GM11168 (cell line): ENCODE measurements around the gene HMGA1.
"Not testable (repeated sequence)": the region's sequence is repeated elsewhere in the genome, so short reads cannot be mapped to it uniquely, and the experiment has no call there.

Experiments used
- in situ Hi-C: fragments of 300-500 bp; cut with MboI; formaldehyde crosslinking; loops from one replicate; pipeline ENCODE4 v1.12.0; 2022; ENCODE audit warnings: low sequenced_read_pairs; ENCODE audit not compliant: unreplicated experiment

Gene HMGA1

DNA sequence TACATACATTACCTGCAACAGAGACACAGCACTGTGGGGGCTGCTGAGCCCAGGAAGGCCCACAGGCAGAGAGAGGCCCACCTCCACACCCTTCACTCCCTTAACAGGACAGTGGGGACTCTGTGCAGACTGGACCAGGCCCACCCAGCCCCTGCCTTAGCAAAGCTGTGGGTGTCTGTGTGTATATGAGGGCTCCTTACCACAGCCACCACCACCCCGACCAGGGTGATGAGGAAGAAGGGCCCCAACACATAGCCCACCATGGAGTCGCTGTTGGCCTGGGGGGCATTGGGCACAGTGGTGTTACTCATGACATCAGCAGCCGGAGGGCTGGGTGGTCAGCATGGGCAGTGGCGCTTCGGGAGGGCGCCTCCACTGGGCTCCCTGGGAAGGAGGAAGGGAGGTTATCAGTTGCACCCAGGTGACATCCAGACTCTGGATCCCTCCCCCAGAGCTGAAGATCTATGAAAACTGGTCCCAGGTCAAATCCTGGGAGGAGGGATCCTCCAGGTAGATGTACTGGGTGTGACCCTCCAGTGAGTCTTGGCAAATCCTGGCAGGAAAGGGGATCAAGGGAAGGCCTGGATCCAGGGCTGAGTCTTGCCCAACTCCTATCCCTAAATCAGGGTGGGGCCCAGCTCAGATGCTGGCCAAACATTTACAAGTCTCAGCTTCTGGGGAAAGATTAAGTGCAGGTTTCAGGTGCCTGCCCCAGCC lies 11.0 kb downstream of the HMGA1 start:
- in situ Hi-C loops, result loop anchor here (25.0 kb wide), 1 partner anchor 365 kb away; no protein-coding TSS in a partner anchor

DNA sequence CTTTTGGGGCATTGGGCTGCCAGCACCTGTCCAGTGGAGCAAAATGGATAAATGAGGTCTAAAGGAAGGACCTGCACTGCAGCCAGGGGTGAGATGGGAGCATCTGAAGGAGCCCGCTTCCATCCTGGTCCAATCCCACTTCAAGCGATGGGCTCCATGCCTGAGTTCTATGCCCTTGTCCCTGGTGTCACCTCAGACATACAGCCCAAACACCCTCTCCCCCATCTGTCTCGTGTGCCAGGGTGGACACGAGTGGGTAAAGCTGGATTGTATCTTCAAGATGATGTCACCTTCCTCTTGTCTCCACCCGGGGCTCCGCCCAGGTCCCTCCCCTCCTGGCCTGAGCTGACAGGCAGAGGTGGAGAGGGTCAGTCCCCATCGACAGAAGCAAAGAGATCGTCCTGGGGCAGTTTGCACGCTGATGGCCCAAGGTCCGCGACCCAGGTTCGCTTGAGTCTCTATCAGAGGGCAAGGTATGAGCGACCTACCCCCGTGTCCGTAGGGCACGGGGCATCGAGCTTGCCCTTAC lies 11.6 kb downstream of the HMGA1 start:
- in situ Hi-C loops, result loop anchor here (25.0 kb wide), 1 partner anchor 364 kb away; no protein-coding TSS in a partner anchor

DNA sequence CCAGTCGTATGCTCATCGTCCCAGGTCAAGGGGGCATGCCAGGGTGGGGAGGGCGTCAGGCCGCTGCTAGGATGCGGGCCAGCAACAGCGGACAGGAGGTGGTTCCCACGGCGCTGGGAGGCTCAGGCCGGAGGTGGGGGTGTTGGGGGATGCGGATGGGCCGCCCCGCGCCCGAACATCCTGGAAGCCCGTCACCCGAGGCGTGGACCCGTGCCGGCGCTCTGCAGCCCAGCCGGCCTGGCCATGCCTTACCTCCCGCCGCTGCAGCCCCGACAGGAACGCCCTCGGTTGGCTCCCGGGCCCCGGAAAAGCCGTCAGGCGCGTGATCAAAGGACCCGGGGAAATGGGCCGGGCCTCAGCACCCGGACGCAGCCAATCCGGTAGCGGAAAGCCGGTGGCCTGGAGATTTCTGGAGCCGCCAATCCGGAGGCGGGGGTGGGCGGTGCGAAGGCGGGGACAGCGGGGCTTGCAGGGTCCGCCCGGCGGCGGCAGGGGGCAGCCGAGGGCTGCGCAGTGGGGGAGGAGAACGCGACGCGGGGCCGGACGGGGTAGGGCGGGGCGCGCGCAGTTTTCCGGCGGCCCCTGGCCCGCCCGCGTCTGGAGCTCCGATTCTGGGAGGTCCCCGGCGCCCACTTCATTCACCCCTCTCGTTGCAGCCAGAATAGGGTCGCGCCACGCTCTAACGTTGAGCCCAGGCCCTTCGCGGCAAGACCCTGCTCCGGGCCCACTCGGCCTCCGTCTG lies 12.2 kb downstream of the HMGA1 start, which contains the start of gene SMIM29:
Gene SMIM29, minus strand, starts transcription at position 280 of the 742 bp plus-strand sequence. CDS start 1,215 bp downstream, outside the sequence.
- in situ Hi-C loops, result loop anchor here (25.0 kb wide), 1 partner anchor 363 kb away; no protein-coding TSS in a partner anchor

GRCh38 chr6:34249469-34250261 lies 13.0 kb downstream of the HMGA1 start:
- in situ Hi-C loops, result loop anchor here (25.0 kb wide), 1 partner anchor 363 kb away; no protein-coding TSS in a partner anchor

DNA sequence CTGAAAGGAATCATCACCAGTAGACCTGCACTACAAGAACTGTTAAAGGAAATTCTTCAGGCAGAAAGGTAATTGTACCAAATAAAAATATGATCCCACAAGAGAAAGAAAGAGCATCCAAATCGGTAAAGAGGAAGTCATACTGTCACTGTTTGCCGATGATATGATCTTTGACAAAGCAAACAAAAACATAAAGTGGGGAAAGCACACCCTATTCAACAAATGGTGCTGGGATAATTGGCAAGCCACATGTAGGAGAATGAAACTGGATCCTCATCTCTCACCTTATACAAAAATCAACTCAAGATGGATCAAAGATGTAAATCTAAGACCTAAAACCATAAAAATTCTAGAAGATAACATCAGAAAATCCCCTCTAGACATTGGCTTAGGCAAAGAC lies 15.7 kb downstream of the HMGA1 start:
- in situ Hi-C loops, result not testable (repeated sequence)

DNA sequence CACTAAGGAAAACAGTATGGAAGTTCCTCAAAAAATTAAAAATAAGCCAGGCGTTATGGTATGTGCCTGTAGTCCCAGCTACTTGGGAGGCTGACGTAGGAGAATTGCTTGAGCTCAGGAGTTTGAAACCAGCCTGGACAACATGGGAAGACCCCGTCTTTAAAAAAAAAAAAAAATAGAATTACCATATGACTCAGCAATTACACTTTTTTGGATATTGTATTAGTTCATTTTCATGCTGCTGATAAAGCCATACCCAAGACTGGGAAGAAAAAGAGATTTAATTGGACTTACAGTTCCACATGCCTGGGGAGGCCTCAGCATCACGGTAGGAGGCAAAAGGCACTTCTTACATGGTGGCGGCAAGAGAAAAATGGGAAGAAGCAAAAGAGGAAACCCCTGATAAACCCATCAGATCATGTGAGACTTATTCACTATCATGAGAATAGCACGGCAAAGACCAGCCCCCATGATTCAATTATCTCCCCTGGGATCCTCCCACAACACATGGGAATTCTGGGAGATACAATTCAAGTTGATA lies 22.9 kb downstream of the HMGA1 start:
- in situ Hi-C loops, result no loop called here

GRCh38 chr6:34260576-34261267 lies 24.0 kb downstream of the HMGA1 start:
- in situ Hi-C loops, result no loop called here

- in situ Hi-C loops, result not testable (repeated sequence)
These were observed 26.8 kb downstream of the HMGA1 start for GRCh38 chr6:34263484-34263883.

GRCh38 chr6:34267746-34268145 lies 31.1 kb downstream of the HMGA1 start:
- in situ Hi-C loops, result no loop called here

DNA sequence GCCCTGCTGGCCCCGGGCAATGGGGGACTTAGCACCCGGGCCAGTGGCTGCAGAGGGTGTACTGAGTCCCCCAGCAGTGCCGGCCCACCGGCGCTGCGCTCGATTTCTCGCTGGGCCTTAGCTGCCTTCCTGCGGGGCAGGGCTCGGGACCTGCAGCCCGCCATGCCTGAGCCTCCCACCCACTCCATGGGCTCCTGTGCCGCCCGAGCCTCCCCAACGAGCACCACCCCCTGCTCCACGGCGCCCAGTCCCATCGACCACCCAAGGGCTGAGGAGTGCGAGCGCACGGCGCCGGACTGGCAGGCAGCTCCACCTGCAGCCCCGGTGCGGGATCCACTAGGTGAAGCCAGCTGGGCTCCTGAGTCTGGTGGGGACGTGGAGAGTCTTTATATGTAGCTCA lies 32.5 kb downstream of the HMGA1 start:
- in situ Hi-C loops, result not testable (repeated sequence)

- in situ Hi-C loops, result not testable (repeated sequence)
These were observed 33.1 kb downstream of the HMGA1 start for GRCh38 chr6:34269658-34270341.

- in situ Hi-C loops, result no loop called here
These were observed 35.6 kb downstream of the HMGA1 start for GRCh38 chr6:34272013-34272926.

- in situ Hi-C loops, result no loop called here
These were observed 36.7 kb downstream of the HMGA1 start for GRCh38 chr6:34273242-34273805.

DNA sequence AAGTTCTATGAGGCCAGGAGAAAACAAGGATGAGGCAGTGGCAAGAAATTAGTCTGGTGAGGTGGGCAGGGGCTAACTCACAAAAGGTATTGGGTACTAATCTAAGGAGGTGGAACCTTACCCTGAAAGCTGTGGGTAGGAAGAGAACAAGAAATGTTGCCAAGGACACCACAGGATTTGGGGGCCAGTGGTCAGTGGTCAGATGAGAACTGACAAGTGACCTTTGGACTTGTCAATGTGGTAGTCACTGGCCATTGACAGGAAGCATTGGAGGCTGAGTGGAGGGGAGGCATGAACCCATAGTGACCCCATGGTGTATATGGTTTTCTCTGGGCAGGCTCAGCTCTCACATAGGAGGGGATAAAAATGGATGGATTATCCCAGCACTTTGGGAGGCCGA lies 37.5 kb downstream of the HMGA1 start:
- in situ Hi-C loops, result no loop called here

- in situ Hi-C loops, result no loop called here
These were observed 38.6 kb downstream of the HMGA1 start for GRCh38 chr6:34275128-34275804.

DNA sequence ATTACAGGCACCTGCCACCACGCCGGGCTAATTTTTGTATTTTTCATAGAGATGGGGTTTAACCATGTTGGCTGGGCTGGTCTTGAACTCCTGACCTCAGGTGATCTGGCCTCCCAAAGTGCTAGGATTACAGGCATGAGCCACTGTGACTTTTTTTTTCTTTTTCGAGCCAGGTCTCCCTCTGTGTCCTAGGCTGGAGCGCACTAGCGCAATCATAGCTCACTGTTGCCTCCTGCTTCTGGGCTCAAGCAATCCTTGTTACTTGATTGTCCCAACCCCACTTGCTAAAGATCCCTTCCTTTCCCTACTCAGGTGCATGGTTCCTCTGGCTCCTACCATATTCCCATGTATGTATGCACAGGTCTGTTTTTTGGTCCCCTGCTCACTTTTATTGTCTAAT lies 39.5 kb downstream of the HMGA1 start:
- in situ Hi-C loops, result no loop called here
